ENCODE data around the gene SMIM5. TPM values are rescaled to one million over a fixed set of nuclear protein-coding genes. Genes with fewer than 3 reads are reported as not detected.

The SMIM5 gene
- total and polyA plus RNA-seq, 2 of the 13 experiments (the other 11 are each of a cell fraction or from before 2014, with no cell fraction given): not detected

DNA sequence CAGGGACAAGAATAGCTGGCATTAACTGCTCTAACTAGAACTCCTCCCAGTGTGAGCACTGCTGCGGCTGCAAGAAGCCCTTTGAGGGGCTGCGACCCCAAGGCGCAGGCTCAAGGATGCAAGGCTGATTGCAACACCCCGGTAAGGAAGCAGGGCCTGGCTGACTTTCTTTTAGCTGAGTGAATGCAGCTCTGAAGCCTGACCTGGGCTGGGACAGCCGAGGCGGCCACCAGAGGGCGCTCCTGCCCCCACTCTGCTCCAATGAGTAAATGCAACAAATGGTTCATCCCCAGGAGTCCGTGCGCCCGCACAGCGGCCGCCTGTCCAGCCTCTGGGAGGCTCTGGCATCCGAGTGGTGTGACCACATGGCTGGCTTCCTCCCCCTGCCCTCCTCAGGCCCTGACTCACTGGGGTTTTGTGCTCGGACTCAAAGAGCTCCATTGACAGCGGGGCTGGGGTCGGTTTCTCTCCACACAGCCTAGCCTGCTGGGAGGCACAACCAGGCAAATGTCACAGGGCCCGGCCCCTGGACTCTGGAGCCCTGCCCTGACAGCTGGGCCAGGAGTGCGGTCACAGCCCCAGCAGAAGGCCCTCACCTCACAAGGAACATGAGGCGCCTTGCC lies at the start of gene SMIM5 (continued):
- TF ChIP-seq, protein P1, sequence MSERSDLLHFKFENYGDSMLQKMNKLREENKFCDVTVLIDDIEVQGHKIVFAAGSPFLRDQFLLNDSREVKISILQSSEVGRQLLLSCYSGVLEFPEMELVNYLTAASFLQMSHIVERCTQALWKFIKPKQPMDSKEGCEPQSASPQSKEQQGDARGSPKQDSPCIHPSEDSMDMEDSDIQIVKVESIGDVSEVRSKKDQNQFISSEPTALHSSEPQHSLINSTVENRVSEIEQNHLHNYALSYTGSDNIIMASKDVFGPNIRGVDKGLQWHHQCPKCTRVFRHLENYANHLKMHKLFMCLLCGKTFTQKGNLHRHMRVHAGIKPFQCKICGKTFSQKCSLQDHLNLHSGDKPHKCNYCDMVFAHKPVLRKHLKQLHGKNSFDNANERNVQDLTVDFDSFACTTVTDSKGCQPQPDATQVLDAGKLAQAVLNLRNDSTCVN (CRISPR knock-in tag; IDR thresholded peaks at IDR 0.05; ENCODE audit: borderline replicate concordance): no peak
- TF ChIP-seq, protein P2, sequence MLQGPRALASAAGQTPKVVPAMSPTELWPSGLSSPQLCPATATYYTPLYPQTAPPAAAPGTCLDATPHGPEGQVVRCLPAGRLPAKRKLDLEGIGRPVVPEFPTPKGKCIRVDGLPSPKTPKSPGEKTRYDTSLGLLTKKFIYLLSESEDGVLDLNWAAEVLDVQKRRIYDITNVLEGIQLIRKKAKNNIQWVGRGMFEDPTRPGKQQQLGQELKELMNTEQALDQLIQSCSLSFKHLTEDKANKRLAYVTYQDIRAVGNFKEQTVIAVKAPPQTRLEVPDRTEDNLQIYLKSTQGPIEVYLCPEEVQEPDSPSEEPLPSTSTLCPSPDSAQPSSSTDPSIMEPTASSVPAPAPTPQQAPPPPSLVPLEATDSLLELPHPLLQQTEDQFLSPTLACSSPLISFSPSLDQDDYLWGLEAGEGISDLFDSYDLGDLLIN (CRISPR knock-in tag; IDR thresholded peaks at IDR 0.05; ENCODE audit: borderline replicate concordance): no peak
- no peak for TF ChIP-seq DR1 (CRISPR knock-in tag; IDR thresholded peaks at IDR 0.05)
- TF ChIP-seq ZFP82 (CRISPR knock-in tag; IDR thresholded peaks at IDR 0.05; ENCODE audit: borderline replicate concordance): no peak
- no peak for TF ChIP-seq ZMYM3 (CRISPR knock-in tag; IDR thresholded peaks at IDR 0.05)
- TF ChIP-seq, protein P3, sequence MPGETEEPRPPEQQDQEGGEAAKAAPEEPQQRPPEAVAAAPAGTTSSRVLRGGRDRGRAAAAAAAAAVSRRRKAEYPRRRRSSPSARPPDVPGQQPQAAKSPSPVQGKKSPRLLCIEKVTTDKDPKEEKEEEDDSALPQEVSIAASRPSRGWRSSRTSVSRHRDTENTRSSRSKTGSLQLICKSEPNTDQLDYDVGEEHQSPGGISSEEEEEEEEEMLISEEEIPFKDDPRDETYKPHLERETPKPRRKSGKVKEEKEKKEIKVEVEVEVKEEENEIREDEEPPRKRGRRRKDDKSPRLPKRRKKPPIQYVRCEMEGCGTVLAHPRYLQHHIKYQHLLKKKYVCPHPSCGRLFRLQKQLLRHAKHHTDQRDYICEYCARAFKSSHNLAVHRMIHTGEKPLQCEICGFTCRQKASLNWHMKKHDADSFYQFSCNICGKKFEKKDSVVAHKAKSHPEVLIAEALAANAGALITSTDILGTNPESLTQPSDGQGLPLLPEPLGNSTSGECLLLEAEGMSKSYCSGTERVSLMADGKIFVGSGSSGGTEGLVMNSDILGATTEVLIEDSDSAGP (CRISPR knock-in tag; IDR thresholded peaks at IDR 0.05; ENCODE audit: borderline replicate concordance): peak; percentile 43; the same call in 1 of the 2 replicates
- peak; percentile 38 for TF ChIP-seq PTBP1 (IDR thresholded peaks at IDR 0.05; ENCODE audit: low read depth, low read length, poor library complexity, severe bottlenecking)
- no peak for TF ChIP-seq PPARG (CRISPR knock-in tag; conservative IDR thresholded peaks at IDR 0.05)
- no peak for TF ChIP-seq ZNF776 (CRISPR knock-in tag; IDR thresholded peaks at IDR 0.05)
- TF ChIP-seq NFATC3 (CRISPR knock-in tag; IDR thresholded peaks at IDR 0.05): no peak
- no peak for TF ChIP-seq PCBP1 (IDR thresholded peaks at IDR 0.05; ENCODE audit: borderline replicate concordance, low read depth, low read length)
- 0 out of 2 replicates have a peak, but pooled peaks have one; percentile 22 for TF ChIP-seq TBX2 (CRISPR knock-in tag; IDR thresholded peaks at IDR 0.05; ENCODE audit: borderline replicate concordance)
- TF ChIP-seq RFX5 (IDR thresholded peaks at IDR 0.05; ENCODE audit: low read depth, low read length): no peak
- TF ChIP-seq SNAPC2 (CRISPR knock-in tag; IDR thresholded peaks at IDR 0.05): no peak
- TF ChIP-seq, protein P4, sequence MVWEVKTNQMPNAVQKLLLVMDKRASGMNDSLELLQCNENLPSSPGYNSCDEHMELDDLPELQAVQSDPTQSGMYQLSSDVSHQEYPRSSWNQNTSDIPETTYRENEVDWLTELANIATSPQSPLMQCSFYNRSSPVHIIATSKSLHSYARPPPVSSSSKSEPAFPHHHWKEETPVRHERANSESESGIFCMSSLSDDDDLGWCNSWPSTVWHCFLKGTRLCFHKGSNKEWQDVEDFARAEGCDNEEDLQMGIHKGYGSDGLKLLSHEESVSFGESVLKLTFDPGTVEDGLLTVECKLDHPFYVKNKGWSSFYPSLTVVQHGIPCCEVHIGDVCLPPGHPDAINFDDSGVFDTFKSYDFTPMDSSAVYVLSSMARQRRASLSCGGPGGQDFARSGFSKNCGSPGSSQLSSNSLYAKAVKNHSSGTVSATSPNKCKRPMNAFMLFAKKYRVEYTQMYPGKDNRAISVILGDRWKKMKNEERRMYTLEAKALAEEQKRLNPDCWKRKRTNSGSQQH (CRISPR knock-in tag; IDR thresholded peaks at IDR 0.05; ENCODE audit: low read depth): no peak
- TF ChIP-seq ETV6 (CRISPR knock-in tag; conservative IDR thresholded peaks at IDR 0.05): no peak
- no peak for TF ChIP-seq FOXA1 (IDR thresholded peaks at IDR 0.05)
- no peak for TF ChIP-seq FOXA1 (CRISPR knock-in tag; IDR thresholded peaks at IDR 0.05)
- TF ChIP-seq PHF21A (CRISPR knock-in tag; IDR thresholded peaks at IDR 0.05): peak; percentile 16; the same call in 1 of the 2 replicates
- TF ChIP-seq, protein P5, sequence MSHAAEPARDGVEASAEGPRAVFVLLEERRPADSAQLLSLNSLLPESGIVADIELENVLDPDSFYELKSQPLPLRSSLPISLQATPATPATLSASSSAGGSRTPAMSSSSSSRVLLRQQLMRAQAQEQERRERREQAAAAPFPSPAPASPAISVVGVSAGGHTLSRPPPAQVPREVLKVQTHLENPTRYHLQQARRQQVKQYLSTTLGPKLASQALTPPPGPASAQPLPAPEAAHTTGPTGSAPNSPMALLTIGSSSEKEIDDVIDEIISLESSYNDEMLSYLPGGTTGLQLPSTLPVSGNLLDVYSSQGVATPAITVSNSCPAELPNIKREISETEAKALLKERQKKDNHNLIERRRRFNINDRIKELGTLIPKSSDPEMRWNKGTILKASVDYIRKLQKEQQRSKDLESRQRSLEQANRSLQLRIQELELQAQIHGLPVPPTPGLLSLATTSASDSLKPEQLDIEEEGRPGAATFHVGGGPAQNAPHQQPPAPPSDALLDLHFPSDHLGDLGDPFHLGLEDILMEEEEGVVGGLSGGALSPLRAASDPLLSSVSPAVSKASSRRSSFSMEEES (CRISPR knock-in tag; IDR thresholded peaks at IDR 0.05): no peak
- TF ChIP-seq ZNF772 (CRISPR knock-in tag; IDR thresholded peaks at IDR 0.05): peak; percentile 78; the same call in 1 of the 2 replicates
- TF ChIP-seq ZNF766 (CRISPR knock-in tag; IDR thresholded peaks at IDR 0.05; ENCODE audit: borderline replicate concordance): no peak
- TF ChIP-seq, protein P6, sequence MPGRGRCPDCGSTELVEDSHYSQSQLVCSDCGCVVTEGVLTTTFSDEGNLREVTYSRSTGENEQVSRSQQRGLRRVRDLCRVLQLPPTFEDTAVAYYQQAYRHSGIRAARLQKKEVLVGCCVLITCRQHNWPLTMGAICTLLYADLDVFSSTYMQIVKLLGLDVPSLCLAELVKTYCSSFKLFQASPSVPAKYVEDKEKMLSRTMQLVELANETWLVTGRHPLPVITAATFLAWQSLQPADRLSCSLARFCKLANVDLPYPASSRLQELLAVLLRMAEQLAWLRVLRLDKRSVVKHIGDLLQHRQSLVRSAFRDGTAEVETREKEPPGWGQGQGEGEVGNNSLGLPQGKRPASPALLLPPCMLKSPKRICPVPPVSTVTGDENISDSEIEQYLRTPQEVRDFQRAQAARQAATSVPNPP (CRISPR knock-in tag; IDR thresholded peaks at IDR 0.05): no peak

Measured in HepG2 (cell line).